HG03558 (cell line): ENCODE measurements around the gene ZDHHC11.
"Not testable (repeated sequence)": the region's sequence is repeated elsewhere in the genome, so short reads cannot be mapped to it uniquely, and the experiment has no call there.

Experiments
- ATAC-seq: cut with Tn5 transposase; IDR thresholded peaks from one replicate; pipeline ENCODE4 v1.9.1; 2021; ENCODE audit warnings: moderate number of reproducible peaks; ENCODE audit not compliant: unreplicated experiment; ENCODE audit errors: extremely low read depth

ZDHHC11 gene

GRCh38 chr5:860506-861150 lies 9.8 kb upstream of the ZDHHC11 start:
- ATAC-seq: no peak

- ATAC-seq: no peak
These were observed 9.1 kb upstream of the ZDHHC11 start for GRCh38 chr5:859798-860296.

DNA sequence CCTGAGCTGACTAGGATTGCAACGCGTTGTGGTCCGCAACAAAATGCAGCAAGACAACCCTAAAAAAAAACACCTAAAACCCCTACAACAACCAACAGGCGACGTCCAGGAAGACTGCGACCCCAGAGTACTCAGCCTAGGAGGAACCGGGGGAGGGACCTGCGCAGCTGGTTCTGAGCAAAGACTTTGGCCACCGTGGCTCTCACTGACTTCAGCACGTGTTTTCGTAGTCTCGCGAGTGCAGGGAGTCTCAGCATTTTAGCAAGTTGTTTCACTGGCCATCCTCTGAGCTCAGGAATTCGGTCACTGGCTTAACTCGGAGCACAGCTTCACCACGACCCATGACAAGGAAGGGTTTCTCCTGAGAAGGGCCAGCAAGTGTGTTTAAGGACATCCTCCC lies 8.6 kb upstream of the ZDHHC11 start:
- ATAC-seq: no peak

- ATAC-seq: no peak
These were observed 7.9 kb upstream of the ZDHHC11 start for GRCh38 chr5:858726-859125.

DNA sequence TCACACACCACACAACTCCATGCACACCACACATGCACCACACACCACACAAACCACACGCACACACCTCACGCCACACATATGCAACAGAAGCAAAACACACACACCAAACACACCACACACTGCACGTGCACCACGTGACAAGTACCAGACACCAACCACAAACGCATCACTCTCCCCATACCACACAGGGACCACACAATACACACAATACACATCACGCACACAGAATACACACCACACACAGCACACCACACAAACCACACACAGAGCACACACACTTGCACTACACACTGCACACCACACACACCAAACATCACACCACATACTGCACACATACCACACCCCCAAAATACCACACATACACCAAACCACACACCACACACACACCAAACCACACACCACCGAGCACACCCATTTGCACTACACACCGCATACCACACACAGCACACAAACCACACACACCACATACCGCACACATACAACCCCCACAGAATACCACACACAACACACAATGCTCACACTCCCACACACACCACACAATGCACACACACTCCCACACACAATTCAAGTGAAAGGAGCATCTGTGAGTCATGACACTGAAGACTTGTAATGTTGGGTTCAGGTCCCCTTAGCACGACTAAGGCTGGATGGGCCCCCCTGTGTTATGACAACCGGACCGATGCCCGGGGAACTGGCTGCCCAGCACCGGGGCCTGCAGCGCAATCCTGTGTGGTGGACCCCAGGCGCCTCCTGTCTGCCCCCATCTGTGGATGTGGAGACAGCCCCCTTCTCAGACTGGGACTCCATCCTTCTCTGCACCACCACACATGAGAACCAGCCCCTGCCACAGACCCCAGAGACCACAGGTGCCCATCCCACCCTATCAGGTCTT lies 6.0 kb upstream of the ZDHHC11 start:
- no peak for ATAC-seq

- ATAC-seq: no peak
These were observed 5.2 kb upstream of the ZDHHC11 start for GRCh38 chr5:855771-856530.

DNA sequence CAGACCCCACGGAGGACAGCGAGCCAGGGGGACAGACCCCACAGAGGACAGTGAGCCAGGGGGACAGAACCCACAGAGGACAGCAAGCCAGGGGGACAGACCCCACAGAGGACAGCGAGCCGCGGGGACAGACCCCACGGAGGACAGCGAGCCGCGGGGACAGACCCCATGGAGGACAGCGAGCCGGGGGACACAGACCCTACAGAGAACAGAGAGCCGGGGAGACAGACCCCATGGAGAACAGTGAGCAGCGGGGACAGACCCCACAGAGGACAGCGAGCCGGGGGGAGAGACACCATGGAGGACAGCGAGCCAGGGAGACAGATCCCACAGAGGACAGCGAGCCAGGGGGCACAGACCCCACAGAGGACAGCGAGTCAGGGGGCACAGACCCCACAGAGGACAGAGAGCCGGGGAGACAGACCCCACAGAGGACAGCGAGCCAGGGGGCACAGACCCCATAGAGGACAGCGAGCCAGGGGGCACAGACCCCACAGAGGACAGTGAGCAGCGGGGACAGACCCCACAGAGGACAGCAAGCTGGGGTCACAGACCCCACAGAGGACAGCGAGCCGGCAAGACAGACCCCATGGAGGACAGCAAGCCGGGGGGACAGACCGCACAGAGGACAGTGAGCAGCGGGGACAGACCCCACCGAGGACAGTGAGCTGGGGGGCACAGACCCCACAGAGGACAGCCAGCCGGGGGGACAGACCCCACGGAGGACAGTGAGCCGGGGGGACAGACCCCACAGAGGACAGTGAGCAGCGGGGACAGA lies 4.4 kb upstream of the ZDHHC11 start:
- ATAC-seq: no peak

DNA sequence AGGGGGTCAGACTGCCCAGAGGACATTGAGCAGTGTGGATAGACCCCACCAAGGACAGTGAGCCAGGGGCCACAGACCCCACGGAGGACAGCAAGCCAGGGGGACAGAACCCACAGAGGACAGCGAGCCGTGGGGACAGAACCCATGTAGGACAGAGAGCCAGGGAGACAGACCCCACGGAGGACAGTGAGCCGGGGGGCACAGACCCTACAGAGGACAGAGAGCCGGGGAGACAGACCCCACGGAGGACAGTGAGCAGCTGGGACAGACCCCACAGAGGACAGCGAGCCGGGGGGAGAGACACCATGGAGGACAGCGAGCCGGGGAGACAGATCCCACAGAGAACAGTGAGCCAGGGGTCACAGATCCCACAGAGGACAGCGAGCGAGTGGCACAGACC lies 3.4 kb upstream of the ZDHHC11 start:
- no peak for ATAC-seq

- ATAC-seq: not testable (repeated sequence)
These were observed 2.8 kb upstream of the ZDHHC11 start for GRCh38 chr5:853416-854090.

DNA sequence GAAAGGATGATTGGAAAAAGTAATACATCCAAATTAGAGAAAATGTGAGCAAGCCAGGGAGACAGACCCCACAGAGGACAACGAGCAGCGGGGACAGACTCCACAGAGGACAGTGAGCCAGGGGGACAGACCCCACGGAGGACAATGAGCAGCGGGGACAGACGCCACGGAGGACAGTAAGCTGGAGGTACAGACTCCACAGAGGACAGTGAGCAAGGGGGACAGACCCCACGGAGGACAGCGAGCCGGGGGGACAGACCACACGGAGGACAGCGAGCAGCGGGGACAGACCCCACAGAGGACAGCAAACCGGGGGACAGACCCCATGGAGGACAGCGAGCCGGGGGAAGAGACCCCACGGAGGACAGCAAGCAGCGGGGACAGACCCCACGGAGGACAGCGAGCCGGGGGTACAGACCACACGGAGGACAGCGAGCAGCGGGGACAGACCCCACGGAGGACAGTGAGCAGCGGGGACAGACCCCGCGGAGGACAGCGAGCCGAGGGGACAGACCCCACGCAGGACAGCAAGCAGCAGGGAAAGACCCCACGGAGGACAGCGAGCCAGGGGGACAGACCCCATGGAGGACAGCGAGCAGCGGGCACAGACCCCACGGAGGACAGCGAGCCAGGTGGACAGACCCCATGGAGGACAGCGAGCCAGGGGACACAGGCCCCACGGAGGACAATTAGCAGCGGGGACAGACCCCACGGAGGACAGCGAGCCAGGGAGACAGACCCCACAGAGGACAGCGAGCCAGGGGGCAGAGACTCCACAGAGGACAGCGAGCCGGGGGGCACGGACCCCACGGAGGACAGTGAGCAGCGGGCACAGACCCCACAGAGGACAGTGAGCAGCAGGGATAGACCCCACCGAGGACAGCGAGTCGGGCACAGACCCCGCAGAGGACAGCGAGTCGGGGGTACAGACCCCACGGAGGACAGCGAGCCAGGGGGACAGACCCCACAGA lies 1.9 kb upstream of the ZDHHC11 start:
- no peak for ATAC-seq

DNA sequence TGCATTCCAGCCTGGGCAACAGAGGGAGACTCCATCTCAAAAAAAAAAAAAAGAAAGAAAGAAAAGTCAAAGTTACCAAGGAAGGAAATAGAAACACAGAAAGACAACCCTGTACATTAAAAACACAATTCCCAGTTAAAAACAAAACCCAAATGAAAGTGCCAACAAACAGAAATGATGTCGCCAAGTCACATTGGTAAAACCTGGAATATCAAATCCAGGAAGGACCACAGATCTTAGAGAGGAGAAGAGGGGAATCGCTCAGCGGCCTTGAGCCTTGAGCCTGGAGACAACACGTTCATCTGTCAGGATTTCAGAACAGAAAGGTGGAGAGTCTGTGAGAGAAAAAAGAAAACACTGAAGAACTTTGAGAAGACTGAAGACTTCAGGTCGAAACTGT lies 1.2 kb upstream of the ZDHHC11 start:
- no peak for ATAC-seq

DNA sequence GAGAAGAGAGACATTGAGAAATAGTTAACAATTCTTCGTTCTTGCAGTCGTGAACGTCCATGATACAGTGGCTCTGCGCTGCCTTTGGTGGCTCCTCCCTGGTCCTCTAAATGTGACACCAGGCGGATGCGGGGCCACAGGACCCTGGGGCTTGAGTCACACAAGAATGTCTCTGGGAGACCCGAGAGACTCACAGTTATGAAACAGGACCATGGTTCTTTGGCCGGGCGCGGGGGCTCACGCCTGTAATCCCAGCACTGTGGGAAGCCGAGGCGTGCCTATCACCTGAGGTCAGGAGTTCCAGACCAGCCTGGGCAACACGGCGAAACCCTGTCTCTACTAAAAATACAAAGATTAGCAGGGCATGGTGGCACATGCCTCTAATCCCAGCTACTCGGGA lies 767 bp upstream of the ZDHHC11 start:
- no peak for ATAC-seq

GRCh38 chr5:851076-851475 lies 290 bp upstream of the ZDHHC11 start:
- ATAC-seq: no peak

DNA sequence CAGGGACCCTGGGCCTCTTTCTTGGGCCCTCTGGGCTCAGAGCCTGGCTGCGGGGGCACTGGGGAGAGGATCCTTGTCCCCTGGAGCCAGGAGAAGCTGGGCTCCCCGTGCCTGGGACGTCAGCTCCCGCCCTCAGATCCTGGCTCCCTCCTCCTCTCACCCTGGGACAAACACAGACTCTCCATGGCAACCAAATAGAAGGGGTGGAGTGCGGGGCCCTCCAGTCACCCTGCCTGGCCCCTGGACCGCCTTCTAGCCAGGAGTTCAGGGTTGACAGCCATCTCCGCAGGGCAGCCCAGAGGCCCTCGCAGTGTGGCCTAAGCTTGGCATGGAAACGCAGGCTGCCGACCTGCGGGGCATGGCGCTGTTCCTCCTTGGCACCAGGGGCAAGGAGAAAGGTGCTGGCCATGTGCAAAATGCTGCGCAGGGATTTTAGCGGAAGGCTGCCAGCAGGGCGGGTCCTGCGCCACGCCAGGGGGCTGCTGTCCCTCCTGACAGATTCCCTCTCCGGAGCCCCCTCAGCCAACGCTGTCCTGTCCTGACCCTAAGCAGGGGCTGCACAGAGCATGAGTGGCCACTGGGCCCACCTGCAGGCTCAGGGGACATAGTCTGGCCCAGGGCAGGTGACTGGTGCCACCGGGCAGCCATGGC lies 1.0 kb downstream of the ZDHHC11 start:
- no peak for ATAC-seq

DNA sequence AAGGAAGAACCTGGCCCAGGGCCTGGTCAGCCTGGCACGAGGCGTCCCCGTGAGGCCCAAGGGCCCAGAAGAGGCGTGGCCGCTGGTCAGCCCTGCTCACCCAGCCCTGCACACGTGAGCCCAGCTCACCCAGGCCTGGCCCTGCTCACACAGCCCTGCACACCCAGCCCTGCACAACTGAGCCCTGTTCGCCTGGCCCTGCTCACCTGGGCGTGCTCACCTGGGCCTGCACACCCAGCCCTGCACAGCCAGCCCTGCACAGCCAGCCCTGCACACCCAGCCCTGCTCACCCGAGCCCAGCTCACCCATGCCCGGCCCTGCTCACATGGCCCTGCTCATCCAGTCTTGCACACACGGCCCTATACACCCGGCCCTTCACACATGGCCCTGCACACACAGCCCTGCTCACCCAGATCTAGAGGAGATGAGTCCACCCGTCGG lies 2.1 kb downstream of the ZDHHC11 start:
- ATAC-seq: no peak

DNA sequence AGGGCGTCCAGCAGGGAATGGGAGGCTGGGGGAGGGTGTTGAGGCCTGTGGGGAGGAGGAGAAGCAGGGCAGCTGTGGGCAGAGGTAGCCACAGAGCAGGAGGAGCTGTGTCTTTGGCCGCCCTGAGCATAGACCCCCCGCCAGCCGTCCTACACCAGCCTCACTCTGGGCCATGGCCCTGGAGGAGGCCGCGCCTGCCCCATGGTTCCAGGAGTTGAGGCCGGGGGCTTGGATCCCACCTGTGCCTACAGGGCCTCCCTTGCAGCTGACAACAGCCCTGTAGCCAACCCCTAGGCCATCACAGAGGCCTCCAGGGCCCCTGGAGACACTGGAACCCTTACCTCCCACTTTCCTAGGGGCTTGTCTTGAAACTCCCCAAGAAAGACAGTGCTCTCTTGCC lies 3.0 kb downstream of the ZDHHC11 start:
- ATAC-seq: not testable (repeated sequence)

DNA sequence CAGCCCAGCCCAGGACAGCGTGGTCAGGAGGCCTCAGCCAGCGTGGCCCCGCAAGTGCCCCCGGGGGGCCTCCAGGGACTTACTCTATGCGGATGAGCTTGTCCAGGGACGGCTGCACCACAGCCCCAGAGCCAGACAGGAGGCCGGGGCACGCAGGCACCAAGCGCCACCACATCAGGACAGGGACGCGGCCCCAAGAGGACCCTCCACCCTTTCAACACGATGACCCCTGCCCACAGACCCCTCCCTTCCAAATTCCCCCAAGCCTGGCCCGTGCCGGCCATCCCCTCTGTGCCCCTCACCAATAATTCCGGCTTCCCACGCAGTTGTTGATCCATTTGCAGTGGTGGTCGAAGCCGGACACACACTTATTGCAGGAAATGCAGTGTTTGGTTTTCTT lies 3.6 kb downstream of the ZDHHC11 start:
- ATAC-seq: not testable (repeated sequence)

GRCh38 chr5:846602-847091 lies 4.1 kb downstream of the ZDHHC11 start:
- not testable (repeated sequence) for ATAC-seq
